Endodermal cell (in vitro differentiated cells): ENCODE data around the gene ENDOD1. TPM values are rescaled to one million over a fixed set of nuclear protein-coding genes. Genes with fewer than 3 reads are reported as not detected.

Experiments
- DNase-seq: peaks from one replicate; pipeline ENCODE4 v3.0.0-alpha.2; 2017
- H3K27ac ChIP-seq: 2 replicates; pipeline ENCODE4 v1.5.1; 2013; ENCODE audit warnings: mild to moderate bottlenecking, low read depth, low read length, moderate library complexity
- H3K27me3 ChIP-seq: 2 replicates; pipeline ENCODE4 v1.6.1; 2013; ENCODE audit warnings: mild to moderate bottlenecking, low read length, moderate library complexity; ENCODE audit not compliant: insufficient read depth, control insufficient read depth, poor library complexity, severe bottlenecking
- H3K36me3 ChIP-seq: 2 replicates; pipeline ENCODE4 v1.7.0; 2013; ENCODE audit warnings: mild to moderate bottlenecking, low read length, moderate library complexity; ENCODE audit not compliant: control insufficient read depth, insufficient read depth
- H3K4me1 ChIP-seq: one replicate; pipeline ENCODE4 v1.7.0; 2013; ENCODE audit warnings: low read length; ENCODE audit not compliant: control insufficient read depth, insufficient read depth
- H3K4me3 ChIP-seq: 2 replicates; pipeline ENCODE4 v1.5.1; 2013; ENCODE audit warnings: mild to moderate bottlenecking, low read length, moderate library complexity
- H3K9ac ChIP-seq: 2 replicates; pipeline ENCODE4 v1.6.1; 2013; ENCODE audit warnings: mild to moderate bottlenecking, low read length, moderate library complexity; ENCODE audit not compliant: poor library complexity, severe bottlenecking; ENCODE audit errors: extremely low read depth
- H3K9me3 ChIP-seq: 2 replicates; pipeline ENCODE4 v1.6.1; 2013; ENCODE audit warnings: mild to moderate bottlenecking, low read length, moderate library complexity; ENCODE audit not compliant: control insufficient read depth
- H3K27ac Mint-ChIP-seq: 2 replicates; pipeline ENCODE4 v1.8.0; 2020; ENCODE audit warnings: mixed read lengths
- H3K27me3 Mint-ChIP-seq: 2 replicates; pipeline ENCODE4 v1.8.0; 2021; ENCODE audit warnings: mild to moderate bottlenecking, mixed read lengths; ENCODE audit not compliant: insufficient read depth
- H3K36me3 Mint-ChIP-seq: 2 replicates; pipeline ENCODE4 v1.8.0; 2020; ENCODE audit warnings: low read depth, mixed read lengths
- H3K4me1 Mint-ChIP-seq: 2 replicates; pipeline ENCODE4 v1.8.0; 2020; ENCODE audit warnings: mixed read lengths
- H3K4me3 Mint-ChIP-seq: 2 replicates; pipeline ENCODE4 v1.8.0; 2020; ENCODE audit warnings: mild to moderate bottlenecking, moderate library complexity, mixed read lengths
- H3K9me3 Mint-ChIP-seq: 2 replicates; pipeline ENCODE4 v1.8.0; 2020; ENCODE audit warnings: mild to moderate bottlenecking, mixed read lengths
- WGBS, 2 experiments: methylation state at CpG; one replicate each; pipeline versions ENCODE4 v1.1.5 to v1.1.7; 2013; ENCODE audit warnings: missing lambda C conversion rate in 2 of 2, mixed read lengths in 1 of 2; ENCODE audit not compliant: insufficient coverage in 1 of 2, insufficient read length in 1 of 2; 5-methylcytosine and 5-hydroxymethylcytosine counted together
- total RNA-seq, 2 donors: library from RNA; stranded (reverse); fragmentation: NEBNext Ultra II Directional in 1 of 2; extraction: Animal tissue kit (Norgen Biotek cat#: 25700) in 1 of 2; gene quantifications; 2 replicates in 1 of 2; 3 replicates in 1 of 2; pipeline ENCODE4 v1.2.1, GENCODE V29; 2021
- TF ChIP-seq, protein P1 (sequence below): fragments of 200-600 bp; sonication (generic); conservative IDR thresholded peaks from 2 replicates; pipeline ENCODE4 v1.5.0; 2021; ENCODE audit warnings: antibody characterized with exemption, mild to moderate bottlenecking

Gene ENDOD1
- total RNA-seq, 2 donors from 2014 or later = 1.9 to 2.7 TPM

DNA sequence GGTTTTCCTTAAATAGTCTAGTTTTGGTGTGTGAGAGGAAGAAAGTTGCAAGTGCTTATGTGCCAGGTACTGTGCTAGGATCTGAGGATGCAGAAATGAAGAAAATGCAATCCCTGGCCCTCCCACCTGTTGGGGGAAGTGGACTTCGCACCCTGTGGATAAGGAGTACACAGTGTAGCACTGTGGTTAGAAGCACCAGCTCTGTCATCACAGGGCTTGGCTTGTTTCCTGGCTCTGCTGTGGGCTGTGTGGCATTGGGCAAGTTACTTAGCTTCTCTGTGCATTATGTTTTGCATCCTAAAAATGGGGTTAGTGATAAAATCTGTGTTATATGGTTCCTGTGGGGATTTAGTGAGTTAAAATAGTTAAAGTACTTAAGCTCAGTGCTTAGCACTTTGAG lies 68.2 kb downstream of the ENDOD1 start:
- DNase-seq = no peak
- peaks cover 3% of the 10 kb centered on the region for H3K36me3 Mint-ChIP-seq
- H3K27ac ChIP-seq = no peak overlapping the region
- no peaks in the 10 kb centered on the region for H3K27me3 Mint-ChIP-seq
- no peak overlapping the region for H3K4me3 Mint-ChIP-seq
- TF ChIP-seq, protein P1, sequence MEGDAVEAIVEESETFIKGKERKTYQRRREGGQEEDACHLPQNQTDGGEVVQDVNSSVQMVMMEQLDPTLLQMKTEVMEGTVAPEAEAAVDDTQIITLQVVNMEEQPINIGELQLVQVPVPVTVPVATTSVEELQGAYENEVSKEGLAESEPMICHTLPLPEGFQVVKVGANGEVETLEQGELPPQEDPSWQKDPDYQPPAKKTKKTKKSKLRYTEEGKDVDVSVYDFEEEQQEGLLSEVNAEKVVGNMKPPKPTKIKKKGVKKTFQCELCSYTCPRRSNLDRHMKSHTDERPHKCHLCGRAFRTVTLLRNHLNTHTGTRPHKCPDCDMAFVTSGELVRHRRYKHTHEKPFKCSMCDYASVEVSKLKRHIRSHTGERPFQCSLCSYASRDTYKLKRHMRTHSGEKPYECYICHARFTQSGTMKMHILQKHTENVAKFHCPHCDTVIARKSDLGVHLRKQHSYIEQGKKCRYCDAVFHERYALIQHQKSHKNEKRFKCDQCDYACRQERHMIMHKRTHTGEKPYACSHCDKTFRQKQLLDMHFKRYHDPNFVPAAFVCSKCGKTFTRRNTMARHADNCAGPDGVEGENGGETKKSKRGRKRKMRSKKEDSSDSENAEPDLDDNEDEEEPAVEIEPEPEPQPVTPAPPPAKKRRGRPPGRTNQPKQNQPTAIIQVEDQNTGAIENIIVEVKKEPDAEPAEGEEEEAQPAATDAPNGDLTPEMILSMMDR = no peak
- 91 to 100% methylated on average over 1 of the region's 1 CpG for WGBS, 2 experiments
- H3K4me3 ChIP-seq = no peak overlapping the region
- H3K9me3 Mint-ChIP-seq = peaks cover 6% of the 10 kb centered on the region
- no peak overlapping the region for H3K9ac ChIP-seq
- H3K36me3 ChIP-seq = no peaks in the 10 kb centered on the region
- no peaks in the 10 kb centered on the region for H3K4me1 ChIP-seq
- H3K9me3 ChIP-seq = no peaks in the 10 kb centered on the region
- H3K4me1 Mint-ChIP-seq = peaks cover 7% of the 10 kb centered on the region
- H3K27me3 ChIP-seq = no peaks in the 10 kb centered on the region
- no peak overlapping the region for H3K27ac Mint-ChIP-seq

DNA sequence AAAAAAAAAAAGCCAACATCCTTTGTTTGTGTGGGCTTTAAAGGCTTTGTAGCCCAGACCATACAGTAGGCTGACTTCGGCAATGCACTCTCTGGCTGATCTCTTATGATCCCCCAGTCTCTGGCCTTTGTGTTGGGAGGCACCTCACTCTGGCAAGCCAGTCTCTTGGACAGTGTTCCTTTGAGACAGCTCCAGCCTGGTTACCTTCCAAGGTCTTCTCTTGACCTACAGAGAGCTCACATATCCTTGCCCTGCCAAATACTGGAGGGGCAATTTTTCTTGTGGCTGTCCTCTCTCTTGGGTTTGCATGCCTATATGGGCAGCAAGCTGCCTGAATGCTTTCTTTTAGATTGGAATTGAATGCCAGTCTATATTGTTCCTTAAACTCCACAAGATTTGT lies 71.6 kb downstream of the ENDOD1 start:
- H3K27me3 ChIP-seq = no peaks in the 10 kb centered on the region
- Mint-ChIP-seq H3K4me1 (peaks cover 7% of the 10 kb centered on the region), H3K9me3 (peaks cover 6% of the 10 kb centered on the region), H3K27ac (no peak overlapping the region), H3K4me3 (no peak overlapping the region), H3K27me3 (no peaks in the 10 kb centered on the region), H3K36me3 (peaks cover 3% of the 10 kb centered on the region)
- 95 to 100% methylated on average over 1 of the region's 1 CpG for WGBS, 2 experiments
- no peaks in the 10 kb centered on the region for H3K36me3 ChIP-seq
- TF ChIP-seq, protein P1 = no peak
- H3K9me3 ChIP-seq = no peaks in the 10 kb centered on the region
- H3K4me1 ChIP-seq = no peaks in the 10 kb centered on the region
- no peak overlapping the region for H3K27ac ChIP-seq
- no peak overlapping the region for H3K4me3 ChIP-seq
- H3K9ac ChIP-seq = no peak overlapping the region
- no peak for DNase-seq

DNA sequence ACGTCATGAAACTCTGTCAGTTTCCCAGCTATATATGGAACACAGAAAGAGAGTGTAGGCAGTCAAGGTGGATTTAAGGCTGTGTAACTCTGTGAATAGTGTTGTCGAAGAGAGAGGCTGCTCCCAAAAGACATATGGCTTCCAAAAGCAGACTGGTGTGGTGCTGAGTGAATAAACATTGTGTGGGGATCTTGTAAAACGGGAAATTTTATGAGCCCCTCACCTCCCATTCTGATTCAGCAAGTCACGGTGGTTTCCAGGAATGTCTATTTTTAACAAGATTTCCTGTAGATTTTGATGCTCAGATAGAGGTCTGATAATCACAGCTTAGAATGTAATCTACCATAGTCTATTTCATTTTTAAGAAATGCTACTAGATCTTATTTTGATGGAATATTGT lies 73.5 kb downstream of the ENDOD1 start:
- no peak overlapping the region for H3K4me3 Mint-ChIP-seq
- 89 to 100% methylated on average over 1 to 3 of the region's 4 CpGs for WGBS, 2 experiments
- peaks cover 3% of the 10 kb centered on the region for H3K9me3 Mint-ChIP-seq
- no peak for DNase-seq
- H3K9ac ChIP-seq = no peak overlapping the region
- TF ChIP-seq, protein P1 = no peak
- H3K9me3 ChIP-seq = no peaks in the 10 kb centered on the region
- peaks cover 3% of the 10 kb centered on the region for H3K36me3 Mint-ChIP-seq
- H3K27ac Mint-ChIP-seq = no peak overlapping the region
- no peaks in the 10 kb centered on the region for H3K27me3 ChIP-seq
- H3K4me3 ChIP-seq = no peak overlapping the region
- H3K27me3 Mint-ChIP-seq = no peaks in the 10 kb centered on the region
- no peak overlapping the region for H3K27ac ChIP-seq
- no peaks in the 10 kb centered on the region for H3K4me1 ChIP-seq
- no peaks in the 10 kb centered on the region for H3K36me3 ChIP-seq
- peaks cover 7% of the 10 kb centered on the region for H3K4me1 Mint-ChIP-seq
